HCT116 (cell line): Measurements from ENCODE around the gene FTO. TPM values are rescaled to one million over a fixed set of nuclear protein-coding genes. Genes with fewer than 3 reads are reported as not detected.

Experiments
- ATAC-seq: fragments of 200-7000 bp; cut with Tn5 transposase; 2 replicates; pipeline ENCODE4 v1.9.1; 2020; ENCODE audit warnings: mild to moderate bottlenecking, moderate library complexity
- BruUV-seq: library from RNA; stranded (reverse); fragments of 400-500 nt; replicated peaks from 2 replicates; lab custom pipeline; 2021; lab: Mats Ljungman, UMichigan
- CTCF ChIA-PET: fragments of 300-600 bp; sonication (Branson Sonifier 250); formaldehyde crosslinking; loops from one replicate; lab custom pipeline; 2021; ENCODE audit warnings: antibody characterized with exemption; lab: Charles Lee
- POLR2A ChIA-PET: fragments of 300-600, 350-600 bp; sonication (Branson Sonifier 250); formaldehyde crosslinking; loops from one replicate; lab custom pipeline; 2021; ENCODE audit warnings: antibody characterized with exemption; lab: Charles Lee
- RAD21 ChIA-PET, 2 experiments: fragments of 300-600 bp; sonication (Branson Sonifier 250); formaldehyde crosslinking; loops; one replicate each; lab custom pipeline; 2023; ENCODE audit warnings: low total read pairs in 2 of 2; ENCODE audit not compliant: uncharacterized antibody in 2 of 2, unreplicated experiment in 2 of 2, low non-redundant PET in 1 of 2; lab: Charles Lee
- DNase-seq: peaks from one replicate; pipeline ENCODE4 v3.0.0-alpha.2; 2010; ENCODE audit warnings: low read depth, low spot score
- H2AFZ ChIP-seq: fragments of 200-600 bp; shearing (Covaris generic), sonication (generic); 2 replicates; pipeline ENCODE4 v1.6.1; 2017; ENCODE audit warnings: low read depth, mixed run types, mixed read lengths, antibody characterized with exemption, low read length; ENCODE audit not compliant: poor library complexity, severe bottlenecking
- H3K27ac ChIP-seq: 2 replicates; pipeline ENCODE4 v1.5.1; 2012; ENCODE audit warnings: low read depth, low read length
- H3K27me3 ChIP-seq: fragments of 200-600 bp; sonication (generic); 2 replicates; pipeline ENCODE4 v1.6.1; 2016; ENCODE audit warnings: mixed run types, low read length, mixed read lengths; ENCODE audit not compliant: insufficient read depth
- H3K36me3 ChIP-seq, 2 experiments: fragments of 200-500 bp in 1 of 2; fragments of 200-600 bp in 1 of 2; sonication (Bioruptor generic) in 1 of 2; sonication (generic) in 1 of 2; 2 replicates each; pipeline versions ENCODE4 v1.5.1 to v1.6.1; 2014 to 2016; ENCODE audit warnings: low read length in 2 of 2, inconsistent platforms in 1 of 2, mixed read lengths in 1 of 2, mixed run types in 1 of 2; ENCODE audit not compliant: insufficient read depth in 2 of 2, control insufficient read depth in 1 of 2
- H3K4me1 ChIP-seq, 2 experiments: fragments of 200-600 bp in 1 of 2; sonication (generic) in 1 of 2; 2 replicates each; pipeline versions ENCODE4 v1.5.1 to v1.6.1; 2012 to 2017; ENCODE audit warnings: low read length in 2 of 2, inconsistent platforms in 1 of 2, mild to moderate bottlenecking in 1 of 2, mixed read lengths in 1 of 2, mixed run types in 1 of 2, moderate library complexity in 1 of 2; ENCODE audit not compliant: insufficient read depth in 2 of 2, control insufficient read depth in 1 of 2
- H3K4me2 ChIP-seq: fragments of 200-600 bp; sonication (generic); 2 replicates; pipeline ENCODE4 v1.6.1; 2017; ENCODE audit warnings: mixed run types, low read length, mixed read lengths
- H3K4me3 ChIP-seq, 2 experiments: fragments of 200-600 bp in 1 of 2; sonication (generic) in 1 of 2; replicated peaks in 1 of 2; 2 replicates each; pipeline ENCODE4 v1.5.1; 2011 to 2016; ENCODE audit warnings: low read length in 2 of 2, control low read depth in 1 of 2, low read depth in 1 of 2, mild to moderate bottlenecking in 1 of 2, mixed read lengths in 1 of 2, mixed run types in 1 of 2
- H3K79me2 ChIP-seq: fragments of 200-600 bp; sonication (generic); 2 replicates; pipeline ENCODE4 v1.6.1; 2017; ENCODE audit warnings: mild to moderate bottlenecking, mixed run types, low read length, moderate library complexity, mixed read lengths; ENCODE audit not compliant: insufficient read depth
- H3K9ac ChIP-seq: fragments of 200-600 bp; sonication (generic); 2 replicates; pipeline ENCODE4 v1.6.1; 2016; ENCODE audit warnings: low read length, mixed read lengths
- H3K9me2 ChIP-seq: fragments of 200-600 bp; sonication (generic), shearing (Covaris generic); 2 replicates; pipeline ENCODE4 v1.6.1; 2017; ENCODE audit warnings: mixed run types, mild to moderate bottlenecking, moderate library complexity; ENCODE audit not compliant: insufficient read depth
- H3K9me3 ChIP-seq, 2 experiments: fragments of 200-500 bp in 1 of 2; fragments of 200-600 bp in 1 of 2; sonication (Bioruptor generic) in 1 of 2; sonication (generic) in 1 of 2; 2 replicates each; pipeline ENCODE4 v1.6.1; 2014 to 2017; ENCODE audit warnings: low read length in 2 of 2, mixed read lengths in 2 of 2, inconsistent platforms in 1 of 2, low read depth in 1 of 2, mild to moderate bottlenecking in 1 of 2, mixed run types in 1 of 2, moderate library complexity in 1 of 2; ENCODE audit not compliant: control insufficient read depth in 1 of 2, insufficient read depth in 1 of 2
- H4K20me1 ChIP-seq: fragments of 200-600 bp; sonication (generic), shearing (Covaris generic); 2 replicates; pipeline ENCODE4 v1.6.1; 2017; ENCODE audit warnings: mixed run types, mild to moderate bottlenecking, moderate library complexity; ENCODE audit not compliant: insufficient read depth
- ATF3 ChIP-seq: IDR thresholded peaks from 2 replicates; pipeline ENCODE4 v1.6.1; 2012
- CBX3 ChIP-seq: IDR thresholded peaks from 2 replicates; pipeline ENCODE4 v1.6.1; 2012; ENCODE audit warnings: low read depth
- CEBPB ChIP-seq: IDR thresholded peaks from 2 replicates; pipeline ENCODE4 v1.6.1; 2012; ENCODE audit warnings: low read depth
- EGR1 ChIP-seq: IDR thresholded peaks from 2 replicates; pipeline ENCODE4 v1.6.1; 2012; ENCODE audit warnings: low read depth
- ELF1 ChIP-seq: IDR thresholded peaks from 2 replicates; pipeline ENCODE4 v1.6.1; 2012; ENCODE audit warnings: low read depth, borderline replicate concordance
- EZH2 ChIP-seq: fragments of 200-600 bp; sonication (generic); IDR thresholded peaks from 2 replicates; pipeline ENCODE4 v1.6.1; 2017; ENCODE audit warnings: antibody characterized with exemption, mixed run types
- EZH2phosphoT487 ChIP-seq: fragments of 200-600 bp; IDR thresholded peaks from 2 replicates; pipeline ENCODE4 v1.6.1; 2018; ENCODE audit warnings: antibody characterized with exemption, borderline replicate concordance
- FOSL1 ChIP-seq: IDR thresholded peaks from 2 replicates; pipeline ENCODE4 v1.6.1; 2012; ENCODE audit warnings: low read depth
- MAX ChIP-seq: IDR thresholded peaks from 2 replicates; pipeline ENCODE4 v1.6.1; 2012
- POLR2A ChIP-seq: IDR thresholded peaks from 2 replicates; pipeline ENCODE4 v1.7.0; 2011; ENCODE audit warnings: borderline replicate concordance; ENCODE audit not compliant: insufficient read depth, insufficient read length; ENCODE audit errors: extremely low read depth
- SIN3A ChIP-seq: IDR thresholded peaks from 2 replicates; pipeline ENCODE4 v1.6.1; 2012; ENCODE audit warnings: low read depth
- SP1 ChIP-seq: IDR thresholded peaks from 2 replicates; pipeline ENCODE4 v1.6.1; 2012; ENCODE audit warnings: low read depth
- YY1 ChIP-seq: IDR thresholded peaks from 2 replicates; pipeline ENCODE4 v1.6.1; 2011; ENCODE audit warnings: low read length, low read depth, moderate library complexity, mild to moderate bottlenecking; ENCODE audit not compliant: insufficient replicate concordance; ENCODE audit errors: extremely low read depth
- ZNF274 ChIP-seq: fragments of 200-500 bp; sonication (Bioruptor generic); IDR thresholded peaks from 2 replicates; pipeline ENCODE4 v1.6.1; 2014; ENCODE audit warnings: mild to moderate bottlenecking, low read depth, low read length, inconsistent platforms
- intact Hi-C: fragments of 100-400 bp; cut with micrococcal nuclease; formaldehyde crosslinking; loops from 2 replicates; pipeline ENCODE4 v1.10.0; 2022
- total RNA-seq: library from RNA; stranded (reverse); gene quantifications from one replicate; pipeline ENCODE4 v1.2.1, GENCODE V29; 2021; ENCODE audit not compliant: unreplicated experiment

FTO gene
- total RNA-seq, 1 experiment from 2014 or later: 55.2 TPM

DNA sequence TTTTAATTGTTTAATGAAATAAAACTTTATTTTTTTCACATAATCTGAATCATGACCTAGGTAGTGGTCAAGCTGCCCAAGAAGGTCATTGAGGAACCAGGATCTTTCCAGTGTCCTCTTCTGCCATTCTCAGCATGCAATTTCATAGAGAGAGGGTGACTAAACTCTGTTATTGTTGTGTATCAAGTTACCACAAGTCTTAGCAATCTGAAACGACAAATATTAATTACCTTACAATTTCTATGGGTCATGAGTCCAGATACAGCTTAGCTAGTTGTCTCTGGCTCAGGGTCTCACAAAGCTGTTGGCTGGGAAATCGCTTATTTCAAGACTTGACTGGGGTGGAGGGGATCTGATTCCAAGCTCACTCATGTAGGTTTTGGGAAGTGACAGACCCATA is 37.6 kb downstream of the FTO start:
- H3K36me3 ChIP-seq: no peaks in the 10 kb centered on the region
- H3K27ac ChIP-seq: no peak overlapping the region
- no peak for TF ChIP-seq CEBPB
- TF ChIP-seq MAX: no peak
- TF ChIP-seq SIN3A: no peak
- no peak for TF ChIP-seq FOSL1
- TF ChIP-seq EGR1: no peak
- TF ChIP-seq YY1: no peak
- TF ChIP-seq ZNF274: no peak
- no peak for TF ChIP-seq CBX3
- no peak for TF ChIP-seq ATF3
- TF ChIP-seq SP1: no peak
- no peak for TF ChIP-seq EZH2
- TF ChIP-seq POLR2A: no peak
- no peak for TF ChIP-seq EZH2phosphoT487
- TF ChIP-seq ELF1: no peak
- TF ChIP-seq, all 23 proteins: peak for 0
- ChIA-PET CTCF (interaction anchor here (1.2 to 1.9 kb wide), 2 partner anchors 12 kb away, joined by 3 to 7 read pairs; no protein-coding TSS in a partner anchor), POLR2A (no interaction called here), RAD21 (no interaction called here)
- intact Hi-C loops: no loop called here
- Histone ChIP-seq H3K9me2 (no peaks in the 10 kb centered on the region), H3K79me2 (peaks cover 21% of the 10 kb centered on the region; the same call in 1 of the 2 replicates), H3K4me2 (no peak overlapping the region), H2AFZ (no peak overlapping the region), H3K9me3 (no peaks in the 10 kb centered on the region), H3K27me3 (no peaks in the 10 kb centered on the region), H3K9ac (no peak overlapping the region), H4K20me1 (no peaks in the 10 kb centered on the region), H3K4me1 (peaks cover 26 to 28% of the 10 kb centered on the region in 2 experiments), H3K4me3 (no peak overlapping the region)
- BruUV-seq: no TSS peak
- ATAC-seq (no peak), DNase-seq (no peak)
